HG02938 (cell line): ENCODE data around the gene BCAS1.

ENCODE experiments used
- ATAC-seq: cut with Tn5 transposase; IDR thresholded peaks from one replicate; pipeline ENCODE4 v1.9.1; 2021; ENCODE audit warnings: mild to moderate bottlenecking, moderate library complexity; ENCODE audit not compliant: unreplicated experiment

BCAS1 gene

GRCh38 chr20:53930651-53931504, 139.5 kb downstream of the BCAS1 start:
- ATAC-seq, result no peak

- ATAC-seq, result peak; percentile 68
Observed at GRCh38 chr20:53929974-53930650, 140.3 kb downstream of the BCAS1 start.

DNA sequence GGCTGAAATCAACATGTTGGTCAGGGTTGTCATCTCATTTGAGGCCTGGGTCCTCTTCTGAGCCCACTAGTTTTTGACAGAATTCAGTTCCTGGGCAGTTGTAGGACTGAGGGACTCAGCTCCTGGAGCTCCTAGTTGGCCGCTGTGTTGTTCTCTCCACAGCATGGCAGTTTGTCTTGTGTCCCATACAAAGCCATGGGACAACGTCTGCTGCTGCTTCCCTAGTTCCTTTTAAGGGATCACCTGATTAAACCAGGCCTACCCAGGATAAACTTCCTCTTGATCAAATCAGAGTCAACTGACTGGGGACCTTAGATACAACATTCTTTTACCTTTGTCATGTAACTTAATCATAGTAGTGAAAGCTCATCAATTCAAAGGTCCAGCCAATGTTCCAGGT, 141.0 kb downstream of the BCAS1 start:
- ATAC-seq, result no peak

DNA sequence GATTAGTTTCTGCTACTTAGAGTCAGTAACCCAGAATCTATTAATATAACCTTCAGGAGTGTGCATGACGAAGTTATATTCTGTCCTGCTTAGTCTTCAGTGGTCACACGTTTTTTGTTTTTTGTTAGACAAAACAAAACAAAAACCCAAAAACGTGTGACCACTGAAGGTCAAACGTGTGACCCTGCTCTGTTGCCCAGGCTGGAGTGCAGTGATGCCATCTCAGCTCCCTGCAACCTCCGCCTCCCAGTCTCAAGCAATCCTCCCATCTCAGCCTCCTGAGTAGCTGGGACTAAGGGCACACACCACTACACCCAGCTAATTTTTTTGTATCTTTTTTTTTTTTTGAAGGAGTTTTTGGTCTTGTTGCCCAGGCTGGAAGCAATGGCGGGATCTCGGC, 142.4 kb downstream of the BCAS1 start:
- no peak for ATAC-seq

- ATAC-seq, result peak; percentile 67
Observed at GRCh38 chr20:53926428-53927028, 143.9 kb downstream of the BCAS1 start.

GRCh38 chr20:53925651-53926401, 144.6 kb downstream of the BCAS1 start:
- ATAC-seq, result no peak

DNA sequence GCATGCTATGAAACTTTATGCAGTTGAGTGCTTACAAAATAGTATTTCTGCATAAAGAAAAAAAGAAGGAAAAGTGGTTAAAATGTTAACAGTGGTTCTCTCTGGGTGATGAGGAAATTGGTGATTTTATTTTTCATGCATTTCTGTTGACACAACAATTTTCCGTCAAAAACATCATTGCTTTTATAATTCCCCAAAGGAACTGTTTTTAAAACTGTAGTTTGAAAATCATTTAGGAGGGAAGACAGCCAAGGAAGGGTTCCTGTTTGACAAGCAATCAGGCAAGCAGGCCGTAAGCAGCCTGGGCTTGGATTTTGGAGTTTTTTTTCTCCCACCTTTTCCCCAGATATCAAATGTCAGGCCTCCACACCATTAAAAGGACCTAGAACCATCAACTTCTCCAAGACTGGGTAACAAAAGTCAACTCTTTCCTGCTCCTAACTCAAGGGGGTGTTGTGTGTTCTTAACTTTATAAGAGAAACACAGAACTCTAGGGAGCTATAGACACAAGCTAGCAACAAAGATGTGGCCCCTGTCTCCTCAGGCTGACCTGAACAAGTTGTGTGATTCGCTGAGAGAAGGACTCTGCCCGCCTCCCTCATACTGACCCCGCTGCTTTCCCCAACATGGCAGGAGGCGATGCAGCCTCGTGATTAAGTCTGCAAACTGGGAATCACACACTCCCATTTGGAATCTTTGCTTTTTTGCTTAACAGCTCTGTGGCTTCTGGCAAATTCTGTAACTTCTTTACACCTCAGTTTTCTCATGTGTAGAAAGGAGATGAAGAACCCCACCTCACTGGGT, 146.6 kb downstream of the BCAS1 start:
- no peak for ATAC-seq

DNA sequence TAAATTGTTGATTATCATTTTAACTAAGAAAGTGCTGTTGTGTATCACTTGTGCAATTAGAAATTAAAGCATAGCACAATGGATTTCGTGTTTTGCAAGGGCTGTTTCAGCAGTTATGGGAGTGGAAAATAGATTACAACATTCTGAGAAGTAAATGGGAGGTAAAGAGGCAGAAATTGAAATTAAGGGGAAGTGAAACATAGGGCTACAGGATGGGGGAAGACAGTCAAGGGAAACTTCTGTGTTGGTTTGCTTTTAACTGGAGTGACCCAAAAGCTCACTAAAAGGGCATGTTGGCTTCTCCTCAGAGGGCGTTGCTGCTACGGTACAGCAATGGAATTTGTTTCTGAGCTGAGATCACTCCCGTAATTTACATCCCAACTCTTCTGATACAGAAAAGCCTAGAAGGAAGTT, 147.5 kb downstream of the BCAS1 start:
- peak; percentile 53 for ATAC-seq

- no peak for ATAC-seq
Observed at GRCh38 chr20:53921443-53921973, 148.9 kb downstream of the BCAS1 start.

GRCh38 chr20:53920647-53921245, 149.6 kb downstream of the BCAS1 start:
- ATAC-seq, result no peak

- no peak for ATAC-seq
Observed at GRCh38 chr20:53919886-53920285, 150.5 kb downstream of the BCAS1 start.

DNA sequence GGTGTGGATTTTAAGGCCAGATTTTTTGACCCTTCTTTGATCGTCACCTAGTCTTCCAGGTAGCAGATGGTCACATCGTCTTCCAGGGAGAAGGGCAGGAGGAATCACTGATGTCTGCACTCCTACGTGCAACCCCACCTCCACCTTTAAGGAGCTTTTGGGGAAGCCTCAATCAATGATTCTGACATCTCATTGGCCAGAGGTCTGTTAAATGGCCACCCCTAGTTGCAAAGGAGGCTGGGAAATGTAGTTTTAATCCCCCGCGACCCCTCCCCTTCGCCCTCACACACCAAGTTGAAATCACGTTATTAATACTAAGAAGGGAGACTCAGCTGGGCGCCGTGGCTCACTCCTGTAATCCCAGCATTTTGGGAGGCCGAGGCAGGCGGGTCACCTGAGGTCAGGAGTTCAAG, 151.4 kb downstream of the BCAS1 start:
- ATAC-seq, result no peak

GRCh38 chr20:53918020-53918311, 152.4 kb downstream of the BCAS1 start:
- no peak for ATAC-seq

DNA sequence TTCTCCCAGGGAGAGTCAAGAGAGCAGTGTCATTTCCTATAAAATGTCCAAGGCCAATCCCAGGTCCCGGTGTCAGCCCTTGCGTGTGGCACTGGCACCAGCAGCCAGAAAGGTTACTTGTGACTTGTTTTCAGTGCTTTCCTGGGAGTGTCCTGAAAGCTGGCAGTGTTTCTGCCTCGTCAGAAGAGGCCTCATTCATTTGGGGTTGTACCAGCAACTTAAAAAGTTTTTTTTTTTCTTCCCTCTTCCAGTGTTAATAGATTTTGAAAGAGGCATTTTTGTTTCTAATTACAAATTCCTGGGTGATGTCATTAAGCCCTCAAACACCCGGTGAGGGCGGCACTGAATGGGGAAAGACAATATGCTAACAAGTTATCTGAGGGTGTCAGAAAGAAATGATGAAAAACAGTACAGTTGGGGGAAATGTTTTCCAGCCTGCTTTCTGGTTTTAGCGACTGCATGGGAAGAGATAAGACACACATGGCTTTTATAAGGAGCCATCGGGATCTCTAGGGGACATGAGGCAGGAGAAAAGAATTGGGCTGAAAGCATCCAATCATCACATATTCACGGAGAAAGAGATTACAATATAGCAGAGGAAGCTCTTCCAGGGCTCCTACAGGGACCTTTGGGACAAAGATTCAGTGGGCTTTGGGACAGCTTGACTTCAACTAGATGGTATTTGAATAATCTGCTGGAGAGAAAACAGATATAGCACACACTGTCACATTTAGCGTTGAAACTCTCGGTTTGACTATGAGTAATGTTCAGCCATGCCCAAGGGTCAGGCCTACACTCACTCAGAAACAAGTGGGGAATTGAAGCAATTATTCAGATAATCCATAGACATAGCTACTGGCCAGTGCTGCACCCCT, 153.0 kb downstream of the BCAS1 start:
- peak; percentile 70 for ATAC-seq

- no peak for ATAC-seq
Observed at GRCh38 chr20:53916173-53916512, 154.3 kb downstream of the BCAS1 start.

DNA sequence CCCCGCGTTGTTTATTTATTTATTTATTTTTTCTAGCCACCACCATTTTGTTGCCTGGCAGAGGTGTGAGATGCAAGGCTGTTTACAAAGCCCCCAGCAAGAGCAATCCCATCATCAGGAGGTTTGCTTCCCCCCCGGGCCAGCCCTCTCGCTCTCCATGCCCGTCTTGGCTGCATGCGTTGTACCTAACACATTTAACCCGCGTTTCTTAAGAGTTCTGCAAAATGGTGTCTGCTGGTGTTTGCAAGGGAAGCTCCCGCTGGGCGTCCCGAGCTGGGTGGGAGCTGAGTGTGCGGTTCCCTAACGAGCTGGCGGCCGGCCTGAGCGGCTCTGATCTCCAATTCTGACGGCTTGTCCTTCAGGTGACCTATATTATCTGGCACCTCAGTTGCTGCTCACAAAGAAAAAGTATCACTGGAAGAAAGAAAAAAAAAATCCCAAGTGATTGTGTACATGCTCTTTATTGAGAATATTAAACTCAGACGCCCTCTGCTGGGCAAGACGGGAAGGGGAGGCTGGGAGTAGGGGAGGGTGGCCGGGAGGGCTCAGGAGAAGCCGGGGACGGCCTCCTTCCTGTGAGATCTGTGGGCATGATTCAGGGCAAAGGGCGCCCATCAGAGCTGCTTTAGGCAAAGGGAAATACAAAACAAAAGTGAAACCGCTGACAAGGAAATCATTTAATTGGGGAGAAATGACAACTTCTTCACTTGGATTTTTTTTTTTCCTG, 154.8 kb downstream of the BCAS1 start:
- ATAC-seq, result peak; percentile 49

- ATAC-seq, result no peak
Observed at GRCh38 chr20:53914781-53915445, 155.5 kb downstream of the BCAS1 start.
